ENCODE results near the gene EEF2K. TPM values are rescaled to one million over a fixed set of nuclear protein-coding genes. Genes with fewer than 3 reads are reported as not detected.

EEF2K gene
- polyA plus RNA-seq, 3 donors, result 0.85 to 6.5 (median 1.7) TPM

- no peaks in the 10 kb centered on the region for H3K4me1 ChIP-seq (ENCODE audit: control insufficient read depth in 1 of 2, insufficient read depth in 2 of 2, low read length in 2 of 2)
- Mint-ChIP-seq H3K36me3 (peaks cover 76 to 93% of the 10 kb centered on the region in 2 donors), H3K9me3 (no peaks in the 10 kb centered on the region), H3K27ac (peak overlapping the region in 1 of 7 donors; percentile 65), H3K4me1 (no peaks in the 10 kb centered on the region), H3K4me3 (no peak overlapping the region), H3K27me3 (ENCODE audit: low read depth in 3 of 3) (no peaks in the 10 kb centered on the region)
- no peaks in the 10 kb centered on the region for H3K27me3 ChIP-seq (ENCODE audit: control insufficient read depth in 2 of 2, insufficient read depth in 2 of 2, low read length in 2 of 2)
- DNase-seq, result no peak
- peaks cover 83 to 91% of the 10 kb centered on the region in 2 donors for H3K36me3 ChIP-seq (replicated peaks in 1 of 2; ENCODE audit: control insufficient read depth in 1 of 2, insufficient read depth in 2 of 2, low read length in 2 of 2)
- WGBS (ENCODE audit: insufficient coverage), result 93% methylated on average over 17 of the region's 24 CpGs
- H3K79me2 ChIP-seq (ENCODE audit: insufficient read depth, low read length), result no peaks in the 10 kb centered on the region
- no peak overlapping the region for H2AFZ ChIP-seq (ENCODE audit: insufficient read depth, low read depth, low read length, poor library complexity, severe bottlenecking)
- H4K20me1 ChIP-seq (ENCODE audit: insufficient read depth, low read length), result no peaks in the 10 kb centered on the region
- intact Hi-C loops (cut with micrococcal nuclease), result no loop called here
- TF ChIP-seq CTCF (IDR thresholded peaks at IDR 0.05), result no peak
- no peak overlapping the region for H3K4me2 ChIP-seq (replicated peaks; ENCODE audit: extremely low read depth, low read length, poor library complexity, severe bottlenecking)
- no peak overlapping the region for H3K9ac ChIP-seq (ENCODE audit: insufficient read depth, low read length, poor library complexity, severe bottlenecking)
- H3K27ac ChIP-seq (ENCODE audit: low read depth in 1 of 2, low read length in 2 of 2), result no peak overlapping the region
- no peaks in the 10 kb centered on the region for H3K9me3 ChIP-seq (replicated peaks in 1 of 2; ENCODE audit: control insufficient read depth in 1 of 2, insufficient read depth in 1 of 2, low read length in 2 of 2)
- H3K4me3 ChIP-seq (replicated peaks in 1 of 3; ENCODE audit: low read depth in 2 of 3, low read length in 3 of 3), result no peak overlapping the region
Measured at GRCh38 chr16:22308824-22309520, 102.9 kb downstream of the EEF2K start.

GRCh38 chr16:22311520-22311919 lies 105.4 kb downstream of the EEF2K start:
- TF ChIP-seq CTCF (IDR thresholded peaks at IDR 0.05), result no peak
- intact Hi-C loops (cut with micrococcal nuclease), result no loop called here
- Histone ChIP-seq H3K36me3 (replicated peaks in 1 of 2; ENCODE audit: control insufficient read depth in 1 of 2, insufficient read depth in 2 of 2, low read length in 2 of 2) (peaks cover 86 to 91% of the 10 kb centered on the region in 2 donors), H3K4me2 (replicated peaks; ENCODE audit: extremely low read depth, low read length, poor library complexity, severe bottlenecking) (no peak overlapping the region), H2AFZ (ENCODE audit: insufficient read depth, low read depth, low read length, poor library complexity, severe bottlenecking) (no peak overlapping the region), H3K4me3 (replicated peaks in 1 of 3; ENCODE audit: low read depth in 2 of 3, low read length in 3 of 3) (no peak overlapping the region), H3K27ac (ENCODE audit: low read depth in 1 of 2, low read length in 2 of 2) (no peak overlapping the region), H3K9me3 (replicated peaks in 1 of 2; ENCODE audit: control insufficient read depth in 1 of 2, insufficient read depth in 1 of 2, low read length in 2 of 2) (no peaks in the 10 kb centered on the region), H3K79me2 (ENCODE audit: insufficient read depth, low read length) (no peaks in the 10 kb centered on the region), H3K4me1 (ENCODE audit: control insufficient read depth in 1 of 2, insufficient read depth in 2 of 2, low read length in 2 of 2) (no peaks in the 10 kb centered on the region), H3K9ac (ENCODE audit: insufficient read depth, low read length, poor library complexity, severe bottlenecking) (no peak overlapping the region), H3K27me3 (ENCODE audit: control insufficient read depth in 2 of 2, insufficient read depth in 2 of 2, low read length in 2 of 2) (no peaks in the 10 kb centered on the region), H4K20me1 (ENCODE audit: insufficient read depth, low read length) (no peaks in the 10 kb centered on the region)
- no peaks in the 10 kb centered on the region for H3K4me1 Mint-ChIP-seq
- H3K27ac Mint-ChIP-seq, result no peak overlapping the region
- no peaks in the 10 kb centered on the region for H3K27me3 Mint-ChIP-seq (ENCODE audit: low read depth in 3 of 3)
- DNase-seq, result no peak
- no peaks in the 10 kb centered on the region for H3K9me3 Mint-ChIP-seq
- 100% methylated on average over 2 of the region's 4 CpGs for WGBS (ENCODE audit: insufficient coverage)
- no peak overlapping the region for H3K4me3 Mint-ChIP-seq
- peaks cover 77 to 93% of the 10 kb centered on the region in 2 donors for H3K36me3 Mint-ChIP-seq

Data from CD14-positive monocyte (primary cell).